Measurements from ENCODE around the gene PRKG1.
"Not testable (repeated sequence)": the region's sequence is repeated elsewhere in the genome, so short reads cannot be mapped to it uniquely, and the experiment has no call there.

GRCh38 chr10:52039002-52039793, 964.9 kb downstream of the PRKG1 start:
- TF ChIP-seq POLR2A (IDR thresholded peaks at IDR 0.05; ENCODE audit: low read depth); EP300 (IDR thresholded peaks at IDR 0.05); POLR2AphosphoS5 (IDR thresholded peaks at IDR 0.05); CTCF (IDR thresholded peaks at IDR 0.05): not testable (repeated sequence)

All from esophagus muscularis mucosa (tissue), 4 donors.